ENCODE measurements around the gene FAM241B.

Gene FAM241B

GRCh38 chr10:69649786-69650550 is 19.9 kb downstream of the FAM241B start:
- DNase-seq, result no peak

- DNase-seq, result no peak
These were observed 20.7 kb downstream of the FAM241B start for GRCh38 chr10:69650589-69651261.

- no peak for DNase-seq
These were observed 21.3 kb downstream of the FAM241B start for GRCh38 chr10:69651362-69651761.

- no peak for DNase-seq
These were observed 22.2 kb downstream of the FAM241B start for GRCh38 chr10:69652111-69652856.

GRCh38 chr10:69652857-69653199 is 22.8 kb downstream of the FAM241B start:
- no peak for DNase-seq

- DNase-seq, result no peak
These were observed 23.5 kb downstream of the FAM241B start for GRCh38 chr10:69653561-69653960.

- no peak for DNase-seq
These were observed 25.2 kb downstream of the FAM241B start for GRCh38 chr10:69655124-69655867.

DNA sequence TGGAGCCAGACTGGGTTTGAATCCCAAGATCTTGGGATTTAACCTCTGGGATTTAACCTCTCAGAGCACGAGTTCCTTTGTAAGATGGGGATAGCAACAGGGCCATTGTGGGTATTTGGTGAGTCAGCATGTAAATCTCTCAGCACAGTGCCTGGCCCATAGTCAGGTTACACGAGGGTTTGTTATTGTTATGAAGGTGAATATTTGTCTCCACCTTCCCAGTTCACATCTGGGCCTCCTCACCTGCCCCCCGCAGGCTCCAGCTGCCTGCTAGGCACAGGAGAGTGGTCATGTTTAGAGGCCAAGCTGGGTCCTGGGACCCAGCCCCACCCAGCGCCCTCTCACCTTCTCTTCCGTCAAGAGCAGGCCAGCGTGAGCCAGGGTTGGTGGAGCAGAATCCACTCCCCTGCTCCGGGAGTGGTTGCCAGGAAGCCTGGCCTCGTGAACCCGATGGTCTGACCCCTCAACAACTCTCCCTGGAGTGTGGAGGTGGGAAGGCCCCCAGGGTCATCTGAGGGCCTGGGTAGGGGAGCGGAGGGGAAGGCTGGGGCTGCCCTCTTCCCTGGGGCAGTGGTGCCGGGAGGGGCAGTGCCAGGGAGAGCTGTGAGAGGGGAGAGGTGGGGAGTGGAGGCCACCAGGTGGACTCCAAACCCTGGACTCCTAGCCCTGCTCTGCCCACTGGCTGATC is 26.0 kb downstream of the FAM241B start:
- no peak for DNase-seq

GRCh38 chr10:69656742-69657269 is 26.8 kb downstream of the FAM241B start:
- no peak for DNase-seq

GRCh38 chr10:69657430-69657829 is 27.4 kb downstream of the FAM241B start:
- no peak for DNase-seq

DNA sequence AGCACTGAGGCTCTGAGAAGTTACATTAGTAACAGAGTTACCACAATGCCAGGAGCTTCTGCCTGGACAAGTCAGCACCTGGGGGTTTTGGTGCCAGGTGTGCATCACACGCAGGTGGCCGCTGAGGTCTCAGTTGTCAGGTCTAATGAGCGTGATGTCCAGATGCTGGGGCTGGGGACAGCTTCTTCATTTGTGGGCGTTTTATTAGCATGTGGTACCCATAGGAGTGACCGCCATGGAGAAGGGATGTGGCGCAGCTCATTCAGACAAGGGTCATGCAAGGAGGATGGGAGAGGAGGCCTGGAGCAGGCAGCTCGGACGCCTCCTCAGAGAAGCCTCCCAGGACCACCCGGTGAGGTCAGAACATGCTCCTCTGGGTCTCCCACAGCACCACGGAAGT is 27.8 kb downstream of the FAM241B start:
- DNase-seq, result no peak

- DNase-seq, result no peak
These were observed 29.4 kb downstream of the FAM241B start for GRCh38 chr10:69659241-69660038.

- no peak for DNase-seq
These were observed 30.2 kb downstream of the FAM241B start for GRCh38 chr10:69660296-69660695.

DNA sequence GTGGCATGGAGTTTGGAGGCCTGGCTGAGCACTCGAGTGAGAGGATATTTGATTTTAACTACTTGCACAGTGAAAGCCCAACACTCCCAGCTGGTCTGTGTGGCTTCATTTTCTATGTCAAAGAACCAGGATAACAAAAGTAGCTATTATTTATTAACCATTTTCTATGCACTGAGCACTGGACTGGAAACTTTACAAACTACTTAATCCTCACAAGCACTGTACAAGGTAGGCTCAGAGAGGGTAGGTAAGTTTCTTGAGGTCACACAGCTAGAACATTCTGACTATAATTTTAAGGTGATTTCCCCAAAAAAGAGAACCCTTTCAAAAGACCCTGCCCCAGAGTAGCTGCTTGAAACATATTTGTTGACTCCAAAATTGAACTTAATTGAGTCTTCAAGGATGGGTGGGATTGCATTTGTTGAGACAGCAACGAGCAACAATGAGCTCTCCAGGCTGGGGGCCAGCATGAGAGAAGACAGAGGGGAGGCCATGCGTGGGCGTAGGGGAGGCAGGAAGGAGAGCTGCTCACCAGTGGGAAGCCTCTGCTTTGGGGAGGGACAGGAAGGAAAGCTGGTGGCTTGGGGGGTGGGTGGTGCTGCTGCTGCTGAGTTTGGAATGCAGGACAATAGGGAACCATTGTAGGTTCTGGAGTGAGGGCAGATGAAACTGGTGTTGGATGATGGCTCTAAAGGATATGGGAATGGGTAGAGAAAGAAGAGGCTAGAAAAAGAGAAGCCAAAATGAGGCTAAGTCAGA is 31.5 kb downstream of the FAM241B start:
- no peak for DNase-seq

DNA sequence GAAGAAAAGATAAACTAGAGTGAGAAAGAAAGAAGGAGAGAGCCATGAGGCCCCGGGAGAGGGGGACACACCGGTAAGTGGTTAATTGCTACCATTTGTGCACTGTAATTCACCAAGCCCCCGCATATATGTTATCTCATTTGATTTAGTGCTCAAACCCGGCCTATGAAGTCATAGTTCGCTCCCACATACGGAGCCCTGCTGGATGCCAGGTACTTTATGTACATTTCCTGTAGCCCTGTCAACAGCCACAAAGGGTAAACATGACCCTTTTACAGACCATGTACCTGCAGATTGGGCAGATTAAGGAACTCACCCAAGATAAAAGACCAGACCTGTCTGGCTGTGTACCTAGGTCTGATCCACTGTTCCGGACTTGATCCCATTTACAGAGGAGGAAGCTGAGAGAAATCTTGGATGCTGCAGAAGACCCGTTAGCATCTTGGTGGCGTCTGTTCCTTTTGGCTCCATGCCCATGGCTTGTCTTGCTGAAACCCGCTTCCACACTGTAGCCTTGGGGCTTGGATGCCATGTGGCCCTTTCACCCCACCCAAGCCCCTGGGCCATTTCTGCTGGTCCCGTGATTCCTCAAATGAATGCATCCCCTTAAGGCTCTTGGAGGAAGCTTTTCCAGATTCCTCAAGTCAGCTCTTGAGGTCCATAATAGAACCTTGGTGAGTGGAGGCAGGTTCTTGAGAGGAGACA is 32.3 kb downstream of the FAM241B start:
- DNase-seq, result no peak

DNA sequence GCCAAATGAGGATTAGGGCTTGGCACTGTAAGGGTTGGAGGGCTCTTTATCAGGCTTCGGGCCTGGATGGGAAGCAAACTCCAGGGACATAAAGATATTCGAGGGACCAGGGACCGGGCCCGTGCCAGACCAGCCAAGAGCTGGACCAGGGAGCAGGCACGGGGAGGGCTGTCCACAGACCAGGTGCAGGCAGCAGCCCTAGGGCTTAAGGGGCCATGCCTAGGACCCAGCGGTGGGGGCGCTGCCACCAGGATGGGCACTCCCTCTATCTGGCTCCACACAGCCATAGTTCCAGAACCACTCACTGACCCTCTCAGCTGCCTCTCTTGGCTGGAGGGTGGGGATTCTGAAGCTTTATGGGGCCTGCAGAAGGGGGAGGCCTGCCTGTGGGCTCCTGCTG is 32.9 kb downstream of the FAM241B start:
- no peak for DNase-seq

DNA sequence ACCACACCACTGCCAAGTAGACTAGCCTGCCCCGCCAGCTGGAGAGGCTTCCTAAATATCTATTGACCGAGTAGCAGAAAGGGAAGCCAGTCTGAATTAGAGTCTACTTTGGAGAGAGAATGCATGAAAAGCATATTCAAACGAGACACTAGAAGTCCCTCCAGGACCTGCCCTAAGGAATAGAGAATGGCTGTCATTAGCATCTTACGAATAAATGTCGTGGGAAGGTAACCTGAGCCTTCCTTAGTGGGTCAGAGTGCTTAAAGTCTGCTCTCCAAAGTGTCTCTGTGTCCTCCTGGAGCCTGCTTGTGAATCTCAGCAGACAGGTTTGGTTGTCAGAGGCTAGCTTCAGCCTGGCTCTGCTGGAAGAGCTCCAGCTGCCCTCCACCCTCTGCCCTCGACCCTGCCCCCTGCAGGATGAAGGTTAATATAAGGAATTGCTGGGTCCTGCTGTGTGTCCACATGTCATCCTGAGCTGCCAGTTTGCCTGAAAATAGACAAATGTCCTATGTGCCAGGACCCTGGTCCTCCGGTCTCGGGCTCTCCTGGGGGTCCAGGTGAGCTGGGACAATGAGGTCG is 33.4 kb downstream of the FAM241B start:
- DNase-seq, result no peak

- no peak for DNase-seq
These were observed 35.6 kb downstream of the FAM241B start for GRCh38 chr10:69665474-69666320.

- DNase-seq, result no peak
These were observed 36.7 kb downstream of the FAM241B start for GRCh38 chr10:69666756-69667155.

All from NCI-H1105 (cell line).